ENCODE data around the gene PIK3AP1.

Gene PIK3AP1

GRCh38 chr10:96638120-96638519, 82.2 kb downstream of the PIK3AP1 start:
- WGBS = 100% methylated on average over 1 of the region's 3 CpGs
- Histone ChIP-seq H3K9me3 (ENCODE audit: control insufficient read depth, low read length) (peaks cover 7% of the 10 kb centered on the region), H4K91ac (ENCODE audit: low read length) (no peak overlapping the region), H3K9ac (ENCODE audit: low read length) (no peak overlapping the region), H3K27ac (ENCODE audit: low read length, poor library complexity, severe bottlenecking) (no peak overlapping the region), H3K18ac (ENCODE audit: low read depth in 1 of 2, low read length in 2 of 2) (no peak overlapping the region), H2BK15ac (ENCODE audit: low read depth, poor library complexity, severe bottlenecking) (no peak overlapping the region), H3K14ac (ENCODE audit: low read length in 2 of 2) (no peak overlapping the region), H3K4me1 (ENCODE audit: control insufficient read depth, insufficient read depth, low read depth, low read length) (no peaks in the 10 kb centered on the region), H3K4ac (ENCODE audit: low read depth in 1 of 2, low read length in 2 of 2) (no peak overlapping the region), H3K4me3 (ENCODE audit: insufficient read depth in 1 of 2, low read depth in 1 of 2, low read length in 2 of 2) (no peak overlapping the region), H3K36me3 (ENCODE audit: control insufficient read depth in 1 of 2, insufficient read depth in 2 of 2, low read depth in 1 of 2, low read length in 2 of 2) (no peaks in the 10 kb centered on the region), H2BK5ac (ENCODE audit: low read depth, low read length, poor library complexity, severe bottlenecking) (no peak overlapping the region), H2BK120ac (ENCODE audit: low read depth, low read length) (no peak overlapping the region), H3K27me3 (ENCODE audit: control insufficient read depth in 1 of 2, insufficient read depth in 1 of 2, low read length in 2 of 2) (peaks cover 11 to 22% of the 10 kb centered on the region in 2 experiments), H2AK5ac (ENCODE audit: low read length, severe bottlenecking) (no peak overlapping the region), H2AFZ (ENCODE audit: low read depth, low read length) (no peak overlapping the region), H3K23ac (ENCODE audit: low read length in 2 of 2) (no peak overlapping the region), H2BK12ac (ENCODE audit: low read length in 2 of 2) (no peak overlapping the region), H4K8ac (ENCODE audit: low read length) (no peak overlapping the region), H3K4me2 (ENCODE audit: low read length, poor library complexity, severe bottlenecking) (no peak overlapping the region), H3K79me1 (replicated peaks; ENCODE audit: low read length, poor library complexity, severe bottlenecking) (no peaks in the 10 kb centered on the region)
- DNase-seq = no peak

GRCh38 chr10:96637709-96638108, 82.6 kb downstream of the PIK3AP1 start:
- no peak overlapping the region for H3K4me3 ChIP-seq (ENCODE audit: insufficient read depth in 1 of 2, low read depth in 1 of 2, low read length in 2 of 2)
- no peak overlapping the region for H4K8ac ChIP-seq (ENCODE audit: low read length)
- H3K4me1 ChIP-seq (ENCODE audit: control insufficient read depth, insufficient read depth, low read depth, low read length) = no peaks in the 10 kb centered on the region
- H3K9ac ChIP-seq (ENCODE audit: low read length) = no peak overlapping the region
- H3K27ac ChIP-seq (ENCODE audit: low read length, poor library complexity, severe bottlenecking) = no peak overlapping the region
- no peak overlapping the region for H3K4me2 ChIP-seq (ENCODE audit: low read length, poor library complexity, severe bottlenecking)
- H4K91ac ChIP-seq (ENCODE audit: low read length) = no peak overlapping the region
- no peak for DNase-seq
- H3K18ac ChIP-seq (ENCODE audit: low read depth in 1 of 2, low read length in 2 of 2) = no peak overlapping the region
- peaks cover 7% of the 10 kb centered on the region for H3K9me3 ChIP-seq (ENCODE audit: control insufficient read depth, low read length)
- H3K36me3 ChIP-seq (ENCODE audit: control insufficient read depth in 1 of 2, insufficient read depth in 2 of 2, low read depth in 1 of 2, low read length in 2 of 2) = no peaks in the 10 kb centered on the region
- no peak overlapping the region for H2BK120ac ChIP-seq (ENCODE audit: low read depth, low read length)
- no peak overlapping the region for H2BK5ac ChIP-seq (ENCODE audit: low read depth, low read length, poor library complexity, severe bottlenecking)
- H3K14ac ChIP-seq (ENCODE audit: low read length in 2 of 2) = no peak overlapping the region
- no peak overlapping the region for H2BK12ac ChIP-seq (ENCODE audit: low read length in 2 of 2)
- H3K4ac ChIP-seq (ENCODE audit: low read depth in 1 of 2, low read length in 2 of 2) = no peak overlapping the region
- WGBS = 66% methylated on average over 4 of the region's 4 CpGs
- H3K23ac ChIP-seq (ENCODE audit: low read length in 2 of 2) = no peak overlapping the region
- H3K27me3 ChIP-seq (ENCODE audit: control insufficient read depth in 1 of 2, insufficient read depth in 1 of 2, low read length in 2 of 2) = peaks cover 13 to 24% of the 10 kb centered on the region in 2 experiments
- no peaks in the 10 kb centered on the region for H3K79me1 ChIP-seq (replicated peaks; ENCODE audit: low read length, poor library complexity, severe bottlenecking)
- no peak overlapping the region for H2AFZ ChIP-seq (ENCODE audit: low read depth, low read length)
- H2BK15ac ChIP-seq (ENCODE audit: low read depth, poor library complexity, severe bottlenecking) = no peak overlapping the region
- no peak overlapping the region for H2AK5ac ChIP-seq (ENCODE audit: low read length, severe bottlenecking)

GRCh38 chr10:96636551-96636950, 83.8 kb downstream of the PIK3AP1 start:
- H2BK12ac ChIP-seq (ENCODE audit: low read length in 2 of 2) = no peak overlapping the region
- no peak overlapping the region for H3K23ac ChIP-seq (ENCODE audit: low read length in 2 of 2)
- H2AK5ac ChIP-seq (ENCODE audit: low read length, severe bottlenecking) = no peak overlapping the region
- no peaks in the 10 kb centered on the region for H3K36me3 ChIP-seq (ENCODE audit: control insufficient read depth in 1 of 2, insufficient read depth in 2 of 2, low read depth in 1 of 2, low read length in 2 of 2)
- H3K27ac ChIP-seq (ENCODE audit: low read length, poor library complexity, severe bottlenecking) = no peak overlapping the region
- 79% methylated on average over 1 of the region's 1 CpG for WGBS
- H3K9me3 ChIP-seq (ENCODE audit: control insufficient read depth, low read length) = peaks cover 7% of the 10 kb centered on the region
- no peak overlapping the region for H3K4ac ChIP-seq (ENCODE audit: low read depth in 1 of 2, low read length in 2 of 2)
- H3K4me1 ChIP-seq (ENCODE audit: control insufficient read depth, insufficient read depth, low read depth, low read length) = no peaks in the 10 kb centered on the region
- H3K9ac ChIP-seq (ENCODE audit: low read length) = no peak overlapping the region
- no peak overlapping the region for H3K14ac ChIP-seq (ENCODE audit: low read length in 2 of 2)
- no peak for DNase-seq
- no peak overlapping the region for H2AFZ ChIP-seq (ENCODE audit: low read depth, low read length)
- no peaks in the 10 kb centered on the region for H3K79me1 ChIP-seq (replicated peaks; ENCODE audit: low read length, poor library complexity, severe bottlenecking)
- peaks cover 14 to 23% of the 10 kb centered on the region in 2 experiments for H3K27me3 ChIP-seq (ENCODE audit: control insufficient read depth in 1 of 2, insufficient read depth in 1 of 2, low read length in 2 of 2)
- H2BK5ac ChIP-seq (ENCODE audit: low read depth, low read length, poor library complexity, severe bottlenecking) = no peak overlapping the region
- no peak overlapping the region for H3K4me2 ChIP-seq (ENCODE audit: low read length, poor library complexity, severe bottlenecking)
- no peak overlapping the region for H4K91ac ChIP-seq (ENCODE audit: low read length)
- H2BK120ac ChIP-seq (ENCODE audit: low read depth, low read length) = no peak overlapping the region
- H4K8ac ChIP-seq (ENCODE audit: low read length) = no peak overlapping the region
- H2BK15ac ChIP-seq (ENCODE audit: low read depth, poor library complexity, severe bottlenecking) = no peak overlapping the region
- no peak overlapping the region for H3K18ac ChIP-seq (ENCODE audit: low read depth in 1 of 2, low read length in 2 of 2)
- no peak overlapping the region for H3K4me3 ChIP-seq (ENCODE audit: insufficient read depth in 1 of 2, low read depth in 1 of 2, low read length in 2 of 2)

GRCh38 chr10:96632974-96633710, 87.2 kb downstream of the PIK3AP1 start:
- peaks cover 9 to 11% of the 10 kb centered on the region in 2 experiments for H3K27me3 ChIP-seq (ENCODE audit: control insufficient read depth in 1 of 2, insufficient read depth in 1 of 2, low read length in 2 of 2)
- no peak overlapping the region for H3K9ac ChIP-seq (ENCODE audit: low read length)
- H3K14ac ChIP-seq (ENCODE audit: low read length in 2 of 2) = no peak overlapping the region
- H2BK5ac ChIP-seq (ENCODE audit: low read depth, low read length, poor library complexity, severe bottlenecking) = no peak overlapping the region
- no peak overlapping the region for H3K4ac ChIP-seq (ENCODE audit: low read depth in 1 of 2, low read length in 2 of 2)
- no peak overlapping the region for H2BK15ac ChIP-seq (ENCODE audit: low read depth, poor library complexity, severe bottlenecking)
- no peak for DNase-seq
- H3K79me1 ChIP-seq (replicated peaks; ENCODE audit: low read length, poor library complexity, severe bottlenecking) = no peaks in the 10 kb centered on the region
- H3K4me3 ChIP-seq (ENCODE audit: insufficient read depth in 1 of 2, low read depth in 1 of 2, low read length in 2 of 2) = no peak overlapping the region
- 80% methylated on average over 2 of the region's 4 CpGs for WGBS
- no peak overlapping the region for H4K91ac ChIP-seq (ENCODE audit: low read length)
- no peak overlapping the region for H4K8ac ChIP-seq (ENCODE audit: low read length)
- peaks cover 6% of the 10 kb centered on the region for H3K9me3 ChIP-seq (ENCODE audit: control insufficient read depth, low read length)
- no peaks in the 10 kb centered on the region for H3K36me3 ChIP-seq (ENCODE audit: control insufficient read depth in 1 of 2, insufficient read depth in 2 of 2, low read depth in 1 of 2, low read length in 2 of 2)
- no peak overlapping the region for H3K18ac ChIP-seq (ENCODE audit: low read depth in 1 of 2, low read length in 2 of 2)
- H3K4me1 ChIP-seq (ENCODE audit: control insufficient read depth, insufficient read depth, low read depth, low read length) = no peaks in the 10 kb centered on the region
- H3K27ac ChIP-seq (ENCODE audit: low read length, poor library complexity, severe bottlenecking) = no peak overlapping the region
- H2AK5ac ChIP-seq (ENCODE audit: low read length, severe bottlenecking) = no peak overlapping the region
- no peak overlapping the region for H3K4me2 ChIP-seq (ENCODE audit: low read length, poor library complexity, severe bottlenecking)
- H2BK120ac ChIP-seq (ENCODE audit: low read depth, low read length) = no peak overlapping the region
- no peak overlapping the region for H2BK12ac ChIP-seq (ENCODE audit: low read length in 2 of 2)
- H2AFZ ChIP-seq (ENCODE audit: low read depth, low read length) = no peak overlapping the region
- H3K23ac ChIP-seq (ENCODE audit: low read length in 2 of 2) = no peak overlapping the region
